Immature natural killer cell (primary cell): ENCODE measurements around the gene ZDHHC14. TPM values are rescaled to one million over a fixed set of nuclear protein-coding genes. Genes with fewer than 3 reads are reported as not detected.
"Not testable (repeated sequence)": the region's sequence is repeated elsewhere in the genome, so short reads cannot be mapped to it uniquely, and the experiment has no call there.

ENCODE experiments used
- DNase-seq, 3 donors: peaks; one replicate each; pipeline ENCODE4 v3.0.0; 2022; ENCODE audit warnings: mixed read lengths in 1 of 3
- H3K27ac Mint-ChIP-seq, 6 donors: one replicate each; pipeline ENCODE4 v1.8.0; 2020; ENCODE audit warnings: mixed read lengths in 6 of 6, mild to moderate bottlenecking in 5 of 6, inconsistent platforms in 4 of 6, moderate library complexity in 3 of 6
- H3K27me3 Mint-ChIP-seq, 3 donors: one replicate each; pipeline ENCODE4 v1.8.0; 2020 to 2021; ENCODE audit warnings: low read depth in 3 of 3, mild to moderate bottlenecking in 3 of 3, mixed read lengths in 3 of 3, moderate library complexity in 3 of 3, inconsistent platforms in 1 of 3
- H3K36me3 Mint-ChIP-seq, 3 donors: one replicate each; pipeline ENCODE4 v1.8.0; 2020; ENCODE audit warnings: mixed read lengths in 3 of 3, inconsistent platforms in 2 of 3, mild to moderate bottlenecking in 2 of 3
- H3K4me1 Mint-ChIP-seq, 2 donors: one replicate each; pipeline ENCODE4 v1.8.0; 2020; ENCODE audit warnings: inconsistent platforms in 2 of 2, mild to moderate bottlenecking in 2 of 2, mixed read lengths in 2 of 2, moderate library complexity in 1 of 2
- H3K4me3 Mint-ChIP-seq, 5 donors: one replicate each; pipeline ENCODE4 v1.8.0; 2020; ENCODE audit warnings: mild to moderate bottlenecking in 5 of 5, mixed read lengths in 5 of 5, inconsistent platforms in 3 of 5, moderate library complexity in 3 of 5
- H3K9me3 Mint-ChIP-seq, 6 donors: one replicate each; pipeline ENCODE4 v1.8.0; 2020; ENCODE audit warnings: mild to moderate bottlenecking in 6 of 6, mixed read lengths in 6 of 6, inconsistent platforms in 4 of 6, moderate library complexity in 3 of 6
- polyA plus RNA-seq, 3 donors: library from polyadenylated mRNA; unstranded; fragments of 300-500 nt; fragmentation: Illumina TruSeq; gene quantifications; one replicate each; pipeline ENCODE4 v1.2.3, GENCODE V29; 2021

ZDHHC14 gene
- polyA plus RNA-seq, 3 donors from 2014 or later = 3.1 to 4.2 (median 3.4) TPM

- Mint-ChIP-seq H3K36me3 (peaks cover 0 to 4% (median under 1%) of the 10 kb centered on the region in 3 donors), H3K4me1 (peaks cover 20 to 32% of the 10 kb centered on the region in 2 donors), H3K27me3 (peaks cover 0 to 4% (median 0%) of the 10 kb centered on the region in 3 donors), H3K27ac (no peak overlapping the region), H3K9me3 (peaks cover 0 to 4% (median 2%) of the 10 kb centered on the region in 6 donors), H3K4me3 (no peak overlapping the region)
- no peak for DNase-seq
Observed at GRCh38 chr6:157385482-157385881, 4.5 kb downstream of the ZDHHC14 start.

GRCh38 chr6:157386023-157386422 is 5.0 kb downstream of the ZDHHC14 start:
- peaks cover 0 to 8% (median 4%) of the 10 kb centered on the region in 6 donors for H3K9me3 Mint-ChIP-seq
- DNase-seq = no peak
- H3K4me1 Mint-ChIP-seq = peaks cover 20 to 32% of the 10 kb centered on the region in 2 donors
- H3K4me3 Mint-ChIP-seq = no peak overlapping the region
- peaks cover 0 to 8% (median 4%) of the 10 kb centered on the region in 3 donors for H3K36me3 Mint-ChIP-seq
- peaks cover 0 to 4% (median 0%) of the 10 kb centered on the region in 3 donors for H3K27me3 Mint-ChIP-seq
- H3K27ac Mint-ChIP-seq = no peak overlapping the region

- H3K27ac Mint-ChIP-seq = no peak overlapping the region
- peaks cover 0 to 4% (median 0%) of the 10 kb centered on the region in 3 donors for H3K27me3 Mint-ChIP-seq
- H3K4me3 Mint-ChIP-seq = no peak overlapping the region
- H3K36me3 Mint-ChIP-seq = peaks cover 4 to 8% (median 5%) of the 10 kb centered on the region in 3 donors
- peaks cover 20 to 32% of the 10 kb centered on the region in 2 donors for H3K4me1 Mint-ChIP-seq
- H3K9me3 Mint-ChIP-seq = peaks cover 0 to 8% (median 5%) of the 10 kb centered on the region in 6 donors
- DNase-seq = no peak
Observed at GRCh38 chr6:157386454-157386853, 5.5 kb downstream of the ZDHHC14 start.

- DNase-seq = no peak
- peaks cover 0 to 9% (median 5%) of the 10 kb centered on the region in 6 donors for H3K9me3 Mint-ChIP-seq
- H3K27ac Mint-ChIP-seq = no peak overlapping the region
- peaks cover 8 to 20% (median 12%) of the 10 kb centered on the region in 3 donors for H3K36me3 Mint-ChIP-seq
- H3K4me3 Mint-ChIP-seq = no peak overlapping the region
- H3K27me3 Mint-ChIP-seq = no peaks in the 10 kb centered on the region
- peaks cover 12 to 21% of the 10 kb centered on the region in 2 donors for H3K4me1 Mint-ChIP-seq
Observed at GRCh38 chr6:157388924-157389323, 7.9 kb downstream of the ZDHHC14 start.

GRCh38 chr6:157390273-157391060 is 9.5 kb downstream of the ZDHHC14 start:
- no peak overlapping the region for H3K4me3 Mint-ChIP-seq
- peaks cover 8 to 20% (median 12%) of the 10 kb centered on the region in 3 donors for H3K36me3 Mint-ChIP-seq
- H3K27me3 Mint-ChIP-seq = no peaks in the 10 kb centered on the region
- H3K9me3 Mint-ChIP-seq = peaks cover 0 to 9% (median 5%) of the 10 kb centered on the region in 6 donors
- no peak overlapping the region for H3K27ac Mint-ChIP-seq
- H3K4me1 Mint-ChIP-seq = peaks cover 12 to 16% of the 10 kb centered on the region in 2 donors
- DNase-seq = no peak

- H3K36me3 Mint-ChIP-seq = peaks cover 8 to 20% (median 12%) of the 10 kb centered on the region in 3 donors
- no peak overlapping the region for H3K4me3 Mint-ChIP-seq
- peaks cover 12 to 13% of the 10 kb centered on the region in 2 donors for H3K4me1 Mint-ChIP-seq
- no peak for DNase-seq
- peaks cover 0 to 9% (median 5%) of the 10 kb centered on the region in 6 donors for H3K9me3 Mint-ChIP-seq
- H3K27me3 Mint-ChIP-seq = no peaks in the 10 kb centered on the region
- no peak overlapping the region for H3K27ac Mint-ChIP-seq
Observed at GRCh38 chr6:157392927-157393668, 12.1 kb downstream of the ZDHHC14 start.

GRCh38 chr6:157393669-157394327 is 12.8 kb downstream of the ZDHHC14 start:
- no peaks in the 10 kb centered on the region for H3K27me3 Mint-ChIP-seq
- H3K4me3 Mint-ChIP-seq = no peak overlapping the region
- H3K27ac Mint-ChIP-seq = peak overlapping the region in 3 of 6 donors; percentile 0 to 17 (median 13)
- H3K4me1 Mint-ChIP-seq = peaks cover 12 to 13% of the 10 kb centered on the region in 2 donors
- DNase-seq = no peak
- peaks cover 0 to 9% (median 5%) of the 10 kb centered on the region in 6 donors for H3K9me3 Mint-ChIP-seq
- H3K36me3 Mint-ChIP-seq = peaks cover 8 to 20% (median 17%) of the 10 kb centered on the region in 3 donors

GRCh38 chr6:157395199-157395598 is 14.2 kb downstream of the ZDHHC14 start:
- H3K4me3 Mint-ChIP-seq, H3K27ac Mint-ChIP-seq, DNase-seq, H3K9me3 Mint-ChIP-seq, H3K27me3 Mint-ChIP-seq: not testable (repeated sequence)
- H3K36me3 Mint-ChIP-seq = peaks cover 6 to 20% (median 20%) of the 10 kb centered on the region in 3 donors
- peaks cover 12 to 13% of the 10 kb centered on the region in 2 donors for H3K4me1 Mint-ChIP-seq

- no peak for DNase-seq
- Mint-ChIP-seq H3K9me3 (peaks cover 0 to 3% (median 0%) of the 10 kb centered on the region in 6 donors), H3K4me3 (no peak overlapping the region), H3K4me1 (peaks cover 12 to 13% of the 10 kb centered on the region in 2 donors), H3K27ac (no peak overlapping the region), H3K36me3 (peaks cover 4 to 20% (median 19%) of the 10 kb centered on the region in 3 donors), H3K27me3 (peaks cover 0 to 3% (median 0%) of the 10 kb centered on the region in 3 donors)
Observed at GRCh38 chr6:157396026-157396425, 15.0 kb downstream of the ZDHHC14 start.

GRCh38 chr6:157397660-157398059 is 16.7 kb downstream of the ZDHHC14 start:
- H3K27ac Mint-ChIP-seq = no peak overlapping the region
- H3K4me1 Mint-ChIP-seq = peaks cover 12 to 13% of the 10 kb centered on the region in 2 donors
- H3K36me3 Mint-ChIP-seq = peaks cover 4 to 13% (median 10%) of the 10 kb centered on the region in 3 donors
- H3K4me3 Mint-ChIP-seq = no peak overlapping the region
- peaks cover 0 to 3% (median 0%) of the 10 kb centered on the region in 3 donors for H3K27me3 Mint-ChIP-seq
- no peak for DNase-seq
- H3K9me3 Mint-ChIP-seq = no peaks in the 10 kb centered on the region

- DNase-seq = no peak
- no peaks in the 10 kb centered on the region for H3K9me3 Mint-ChIP-seq
- no peak overlapping the region for H3K4me3 Mint-ChIP-seq
- peaks cover 4 to 13% (median 8%) of the 10 kb centered on the region in 3 donors for H3K36me3 Mint-ChIP-seq
- H3K27me3 Mint-ChIP-seq = peaks cover 0 to 3% (median 0%) of the 10 kb centered on the region in 3 donors
- H3K4me1 Mint-ChIP-seq = peaks cover 12 to 13% of the 10 kb centered on the region in 2 donors
- H3K27ac Mint-ChIP-seq = no peak overlapping the region
Observed at GRCh38 chr6:157398151-157398550, 17.2 kb downstream of the ZDHHC14 start.

GRCh38 chr6:157400676-157401075 is 19.7 kb downstream of the ZDHHC14 start:
- H3K27me3 Mint-ChIP-seq = peaks cover 0 to 3% (median 0%) of the 10 kb centered on the region in 3 donors
- DNase-seq = no peak
- H3K4me1 Mint-ChIP-seq = peaks cover 0 to 3% of the 10 kb centered on the region in 2 donors
- H3K9me3 Mint-ChIP-seq = no peaks in the 10 kb centered on the region
- no peak overlapping the region for H3K4me3 Mint-ChIP-seq
- H3K27ac Mint-ChIP-seq = no peak overlapping the region
- peaks cover 0 to 11% (median 4%) of the 10 kb centered on the region in 3 donors for H3K36me3 Mint-ChIP-seq

- no peak for DNase-seq
- no peaks in the 10 kb centered on the region for H3K9me3 Mint-ChIP-seq
- H3K4me1 Mint-ChIP-seq = peaks cover 0 to 3% of the 10 kb centered on the region in 2 donors
- H3K27me3 Mint-ChIP-seq = peaks cover 0 to 3% (median 0%) of the 10 kb centered on the region in 3 donors
- peaks cover 0 to 11% (median 4%) of the 10 kb centered on the region in 3 donors for H3K36me3 Mint-ChIP-seq
- H3K27ac Mint-ChIP-seq = no peak overlapping the region
- no peak overlapping the region for H3K4me3 Mint-ChIP-seq
Observed at GRCh38 chr6:157401734-157402338, 20.8 kb downstream of the ZDHHC14 start.
